NB4 (cell line): ENCODE results near the gene GRIN2A.

Source experiments
- CTCF ChIP-seq: IDR thresholded peaks from one replicate; pipeline ENCODE4 v1.5.1; 2012; ENCODE audit warnings: low read depth, low read length
- MAX ChIP-seq: IDR thresholded peaks from 2 replicates; pipeline ENCODE4 v1.6.1; 2011; ENCODE audit warnings: low read depth, low read length
- MYC ChIP-seq: IDR thresholded peaks from 2 replicates; pipeline ENCODE4 v1.6.1; 2011; ENCODE audit warnings: low read depth, low read length
- POLR2A ChIP-seq: IDR thresholded peaks from 2 replicates; pipeline ENCODE4 v1.6.1; 2011; ENCODE audit warnings: mild to moderate bottlenecking; ENCODE audit not compliant: insufficient read length; ENCODE audit errors: extremely low read depth

GRCh38 chr16:9860876-9861275, 321.4 kb downstream of the GRIN2A start:
- no peak for TF ChIP-seq CTCF
- TF ChIP-seq POLR2A = no peak
- TF ChIP-seq MAX = no peak
- no peak for TF ChIP-seq MYC
